ENCODE results near the gene RMRP. TPM values are rescaled to one million over a fixed set of nuclear protein-coding genes. Genes with fewer than 3 reads are reported as not detected.

RMRP gene
- total RNA-seq, 1 donor from 2014 or later, result 12,220 TPM

Small RNA genes within 50 kb of the gene (microRNA-seq; reads per million reads assigned to microRNA genes)
- 1.4 reads per million for gene MIR4667

Other genes starting within 250 kb of the RMRP start
- gene RUSC2, start 167.9 kb downstream of the RMRP start, total RNA-seq, result 45.7 TPM
- 49.0 TPM for gene TESK1, start 52.8 kb downstream of the RMRP start, total RNA-seq
- gene CD72, start 39.6 kb downstream of the RMRP start, total RNA-seq, result 5.5 TPM
- 0.67 TPM for gene SIT1, start 7.1 kb downstream of the RMRP start, total RNA-seq
- 28.0 TPM for gene CCDC107, start 273 bp upstream of the RMRP start, total RNA-seq
- not detected for gene ARHGEF39, start 7.2 kb upstream of the RMRP start, total RNA-seq
- gene CA9, start 15.9 kb upstream of the RMRP start, total RNA-seq, result not detected
- gene TPM2, start 31.9 kb upstream of the RMRP start, total RNA-seq, result 165 TPM
- 411 TPM for gene TLN1, start 74.2 kb upstream of the RMRP start, total RNA-seq
- gene CREB3, start 74.6 kb upstream of the RMRP start, total RNA-seq, result 28.8 TPM
- 67.5 TPM for gene GBA2, start 91.2 kb upstream of the RMRP start, total RNA-seq
- gene RGP1, start 91.3 kb upstream of the RMRP start, total RNA-seq, result 28.9 TPM
- gene MSMP, start 96.3 kb upstream of the RMRP start, total RNA-seq, result not detected
- 41.8 TPM for gene NPR2, start 133.6 kb upstream of the RMRP start, total RNA-seq
- gene SPAG8, start 154.2 kb upstream of the RMRP start, total RNA-seq, result 6.3 TPM
- gene HINT2, start 157.0 kb upstream of the RMRP start, total RNA-seq, result 31.2 TPM
- not detected for gene FAM221B, start 170.7 kb upstream of the RMRP start, total RNA-seq
- 31.7 TPM for gene TMEM8B, start 171.2 kb upstream of the RMRP start, total RNA-seq
- not detected for gene OR13J1, start 212.4 kb upstream of the RMRP start, total RNA-seq
- gene HRCT1, start 248.2 kb upstream of the RMRP start, total RNA-seq, result 4.5 TPM